GM21576 (cell line): ENCODE data around the gene MID1IP1.
A peak's percentile ranks its signal among the peaks of the same experiment; 100 is the strongest.

ENCODE experiments used
- ATAC-seq: cut with Tn5 transposase; IDR thresholded peaks from one replicate; pipeline ENCODE4 v1.9.1; 2021; ENCODE audit warnings: mild to moderate bottlenecking, moderate library complexity; ENCODE audit not compliant: unreplicated experiment

The MID1IP1 gene, protein sequence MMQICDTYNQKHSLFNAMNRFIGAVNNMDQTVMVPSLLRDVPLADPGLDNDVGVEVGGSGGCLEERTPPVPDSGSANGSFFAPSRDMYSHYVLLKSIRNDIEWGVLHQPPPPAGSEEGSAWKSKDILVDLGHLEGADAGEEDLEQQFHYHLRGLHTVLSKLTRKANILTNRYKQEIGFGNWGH

DNA sequence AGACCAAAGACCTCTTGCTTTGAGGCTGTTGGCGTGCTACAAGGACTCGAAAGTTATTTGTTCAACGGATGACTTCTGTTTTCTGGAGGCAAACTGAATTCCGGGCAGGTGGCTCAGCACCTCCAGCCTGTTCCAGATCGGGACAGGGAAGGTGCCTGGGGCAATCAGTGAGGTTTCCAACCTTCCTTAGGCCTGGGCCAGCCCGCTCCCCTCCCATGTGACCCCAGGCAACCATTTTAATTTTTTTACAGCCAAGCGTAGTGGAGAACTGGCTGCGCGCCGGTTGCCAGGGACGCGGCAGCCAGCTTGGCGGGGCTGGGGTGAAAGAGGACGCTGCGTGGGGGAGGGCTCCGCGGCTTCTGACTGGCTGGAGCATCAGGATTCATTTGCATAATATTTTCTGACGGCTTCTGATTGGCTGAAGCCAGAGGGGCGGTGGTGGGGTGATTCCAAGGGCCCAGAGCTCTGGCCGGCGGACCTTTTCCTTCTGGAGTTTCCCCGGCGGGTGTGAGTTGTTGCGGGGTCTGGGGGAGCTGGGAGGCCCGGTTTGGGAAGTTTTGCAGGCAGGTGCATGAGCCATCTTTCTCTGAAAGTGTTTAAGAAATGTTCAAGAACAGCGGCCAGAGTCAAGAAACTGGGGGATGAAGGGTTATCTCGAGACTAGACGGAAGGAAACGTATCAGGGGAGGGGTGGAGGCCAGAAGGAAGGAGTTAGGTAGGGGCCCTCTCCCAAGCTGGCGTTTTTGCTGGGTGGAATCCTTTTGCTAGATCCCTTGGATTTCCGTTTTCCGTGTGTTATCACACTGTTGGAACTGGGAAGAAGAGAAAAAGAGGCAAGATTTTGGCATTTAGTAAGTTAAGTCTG is at the start of gene MID1IP1:
MID1IP1 (plus strand) TSS at position 479 of the 865 bp plus-strand sequence. CDS start 3,488 bp downstream, outside the sequence.
- peak; percentile 33 for ATAC-seq

DNA sequence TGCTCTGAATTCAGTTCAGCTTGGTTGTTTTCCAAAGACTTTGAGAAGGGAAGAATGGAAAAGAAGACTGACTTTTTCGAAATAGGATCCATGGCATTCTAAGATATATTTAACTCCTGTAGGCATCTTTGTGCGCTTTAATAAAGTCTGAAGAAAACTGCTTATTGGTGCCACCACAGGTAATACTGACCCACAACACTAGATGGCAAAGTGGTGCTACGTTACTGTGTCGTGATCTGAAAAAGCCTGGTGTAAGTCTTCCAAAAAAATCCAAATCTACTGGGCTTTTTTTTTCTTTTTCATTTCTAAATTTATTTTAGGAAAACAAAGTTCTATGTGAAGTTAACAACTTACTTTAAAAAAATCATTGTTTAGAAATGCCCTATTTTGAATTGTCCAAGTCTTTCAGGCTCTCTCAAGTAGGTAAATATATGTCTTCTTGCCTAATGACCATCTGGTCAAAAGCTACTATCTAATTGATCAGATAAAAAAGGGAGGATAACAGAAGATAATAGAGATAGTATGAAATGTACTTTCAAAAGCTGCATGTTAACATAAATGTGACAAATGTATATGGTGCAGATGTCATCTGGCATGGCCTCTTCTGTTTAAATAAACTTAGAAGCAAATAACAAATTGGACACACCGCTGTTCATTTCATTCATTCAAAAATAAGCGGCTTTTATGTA is 47.0 kb upstream of the MID1IP1 start:
- ATAC-seq: no peak

DNA sequence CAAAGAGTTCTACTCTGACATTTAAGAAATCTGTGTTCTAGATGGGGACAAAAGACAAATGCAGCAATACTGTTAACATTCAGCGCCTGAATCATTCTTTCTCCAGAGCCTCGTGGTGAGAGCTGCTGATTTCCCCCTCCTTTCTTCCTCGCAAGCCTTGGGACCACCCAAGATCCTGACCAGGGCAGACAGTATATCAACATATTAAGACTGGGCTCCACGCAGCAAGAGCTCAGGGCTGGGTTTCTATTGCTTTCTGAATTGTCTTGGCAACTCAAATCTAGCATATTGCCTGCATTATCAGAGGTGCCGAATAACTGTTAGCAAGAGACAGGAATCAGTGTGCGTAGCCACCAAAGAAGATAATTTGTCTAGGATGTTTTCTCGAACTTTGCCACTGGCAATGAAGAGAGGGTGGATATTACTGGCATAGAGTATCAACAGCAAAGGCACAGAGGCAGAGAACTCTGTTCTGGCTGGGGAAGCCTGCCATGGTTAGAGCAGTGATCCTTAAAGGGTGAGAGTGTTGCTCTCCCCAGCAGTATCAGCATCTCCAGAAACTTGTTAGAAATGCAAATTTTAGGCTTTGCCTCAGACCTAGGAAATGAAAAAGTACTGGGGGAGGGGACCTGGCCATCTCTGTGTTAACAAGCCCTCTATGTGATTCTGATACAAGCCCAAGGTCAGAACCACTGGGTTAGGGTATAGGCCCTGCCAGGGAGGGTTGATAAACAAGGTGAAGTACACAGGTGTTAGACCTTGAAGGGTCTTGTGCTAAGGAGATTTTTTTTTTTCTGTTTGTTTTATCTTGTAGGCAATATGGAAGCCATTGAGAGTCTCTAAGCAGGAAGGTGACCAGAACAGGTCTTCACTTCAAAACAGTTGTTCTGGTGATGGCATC is 46.2 kb upstream of the MID1IP1 start:
- ATAC-seq: no peak

DNA sequence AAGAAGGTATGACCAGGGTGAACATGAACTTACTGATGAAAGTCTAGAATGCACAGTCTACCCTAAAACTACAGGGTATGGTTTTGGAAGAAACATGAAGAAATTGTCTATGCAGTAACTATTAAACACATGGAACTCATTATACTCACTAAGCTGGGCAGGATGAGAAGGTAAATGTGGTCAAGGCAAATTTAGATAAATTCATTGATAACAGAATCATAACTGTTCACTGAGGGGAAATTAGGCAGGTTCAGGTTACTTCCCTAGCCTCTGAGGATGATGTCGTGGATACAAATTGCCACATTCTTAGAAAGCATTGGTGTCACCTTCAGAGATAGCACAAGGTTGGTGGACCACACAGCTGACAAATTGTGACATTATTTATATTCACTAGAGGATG is 40.4 kb upstream of the MID1IP1 start:
- no peak for ATAC-seq

DNA sequence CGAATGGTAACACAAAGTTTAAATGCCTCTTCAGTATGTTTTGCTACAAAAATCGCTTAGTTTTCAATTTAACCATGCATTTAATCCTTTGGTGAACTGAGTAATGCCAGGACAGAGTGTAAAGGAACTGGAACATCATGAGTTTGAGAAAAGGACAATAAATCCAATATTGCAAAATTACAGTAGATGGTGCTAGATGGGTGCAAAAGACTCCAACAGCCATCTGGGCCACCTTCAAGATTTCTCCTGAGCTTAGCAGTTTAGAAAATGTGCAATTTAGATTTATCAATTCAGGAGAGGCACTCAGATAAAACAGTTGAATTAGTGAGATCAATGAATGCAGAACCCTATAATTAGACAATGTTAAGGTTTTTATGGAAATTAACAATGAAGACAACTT is 33.2 kb upstream of the MID1IP1 start:
- no peak for ATAC-seq

DNA sequence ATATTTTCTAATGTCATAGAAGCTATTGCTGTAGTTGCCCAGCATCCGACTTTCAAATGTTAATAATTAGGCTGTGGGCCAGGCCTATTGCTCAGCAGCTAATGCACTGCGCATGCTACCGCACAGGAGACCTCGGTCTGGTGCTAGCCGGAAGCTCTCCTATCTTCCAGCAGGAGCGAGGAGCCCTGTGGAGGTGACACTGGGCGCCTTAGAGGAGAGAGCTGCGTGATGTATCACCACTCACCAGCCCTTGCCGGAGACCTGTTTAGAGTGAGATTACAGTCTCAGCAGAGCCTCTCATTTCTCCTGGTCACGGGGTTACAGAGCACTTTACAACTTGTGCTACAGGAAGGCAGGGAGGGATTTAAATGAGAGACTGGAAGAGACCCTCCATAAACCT is 31.1 kb upstream of the MID1IP1 start:
- no peak for ATAC-seq

DNA sequence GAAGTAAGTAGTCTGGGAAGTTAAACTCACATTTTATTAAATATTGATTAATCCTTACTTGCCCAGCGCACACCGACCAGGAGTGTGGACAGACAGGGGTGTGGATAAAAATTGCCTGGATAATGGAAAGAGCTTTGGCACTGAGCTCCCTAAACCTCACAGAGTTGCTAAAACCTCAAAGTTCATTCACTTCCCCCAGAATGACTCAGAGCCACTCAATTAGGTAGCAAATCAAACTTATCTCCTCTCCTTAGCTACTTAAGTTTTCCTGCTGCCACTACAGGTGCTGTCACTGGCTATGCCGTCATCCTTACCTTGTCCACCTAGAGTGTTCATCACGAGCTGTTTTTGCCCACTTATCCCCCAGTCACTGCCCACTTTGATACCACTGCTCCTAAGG is 27.0 kb upstream of the MID1IP1 start:
- ATAC-seq: no peak

DNA sequence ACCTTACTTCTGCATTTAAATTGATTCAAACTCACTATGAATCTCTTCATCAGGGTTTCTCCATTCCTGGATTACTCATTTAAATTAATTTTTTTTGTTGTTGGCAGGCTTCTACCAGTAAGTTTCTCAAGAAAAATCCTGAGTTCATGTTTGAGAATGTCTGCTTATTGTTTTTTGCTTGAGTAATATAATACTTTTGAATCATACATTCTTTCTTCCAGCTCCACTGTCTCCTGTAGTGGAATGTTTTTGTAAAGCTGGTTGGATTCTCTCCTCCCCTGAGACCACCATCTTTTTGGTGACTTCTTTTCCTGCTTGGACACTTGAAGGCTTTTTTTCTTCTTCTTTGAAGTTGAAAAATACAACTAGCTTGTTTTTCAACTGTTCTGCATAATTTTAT is 4.3 kb upstream of the MID1IP1 start:
- no peak for ATAC-seq

DNA sequence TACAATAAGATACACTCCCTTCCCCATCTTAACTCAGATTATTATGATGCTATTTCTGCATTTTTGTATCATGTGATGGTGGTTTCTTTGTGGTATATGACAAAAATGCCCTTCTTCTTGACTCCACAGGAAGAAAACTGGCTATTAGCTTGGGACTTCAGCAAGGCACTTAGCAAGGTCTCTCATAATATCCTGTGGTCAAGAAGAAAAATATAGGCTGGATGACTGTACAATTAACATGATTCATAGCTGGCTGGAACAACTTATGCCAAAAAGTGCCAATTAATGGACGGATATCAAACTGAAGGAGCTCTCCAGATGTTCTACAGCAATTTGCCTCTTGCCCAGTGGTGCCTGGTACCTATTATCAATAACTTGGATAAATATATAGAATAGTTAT is 2.3 kb upstream of the MID1IP1 start:
- no peak for ATAC-seq

DNA sequence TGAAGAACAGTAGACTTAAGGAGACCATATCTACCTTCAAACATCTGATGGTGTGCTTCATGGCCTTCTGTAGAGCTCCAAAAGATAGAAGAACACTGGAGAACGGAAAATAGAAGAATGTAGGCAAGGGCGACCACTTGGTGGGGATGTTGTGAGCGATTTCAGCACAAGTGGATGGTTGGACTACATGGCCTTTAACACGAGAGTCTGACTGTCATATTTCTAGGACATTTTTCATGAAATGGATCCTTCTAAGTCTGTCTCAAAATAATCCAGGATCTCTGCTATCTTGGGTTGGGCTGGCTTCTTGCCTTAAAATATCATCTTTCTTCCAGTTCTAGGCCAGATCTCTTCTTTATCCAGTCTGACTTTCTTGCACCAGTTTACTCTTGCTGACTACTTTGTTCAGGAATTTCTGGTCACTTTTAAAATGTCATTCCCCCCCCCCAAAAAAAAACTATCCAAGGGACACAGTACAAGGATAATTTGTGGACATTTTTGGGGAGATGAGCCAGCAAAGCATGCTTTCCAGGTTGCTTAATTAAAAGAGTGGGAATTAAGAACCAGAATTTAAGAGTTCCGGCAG is 1.2 kb upstream of the MID1IP1 start:
- ATAC-seq: no peak

DNA sequence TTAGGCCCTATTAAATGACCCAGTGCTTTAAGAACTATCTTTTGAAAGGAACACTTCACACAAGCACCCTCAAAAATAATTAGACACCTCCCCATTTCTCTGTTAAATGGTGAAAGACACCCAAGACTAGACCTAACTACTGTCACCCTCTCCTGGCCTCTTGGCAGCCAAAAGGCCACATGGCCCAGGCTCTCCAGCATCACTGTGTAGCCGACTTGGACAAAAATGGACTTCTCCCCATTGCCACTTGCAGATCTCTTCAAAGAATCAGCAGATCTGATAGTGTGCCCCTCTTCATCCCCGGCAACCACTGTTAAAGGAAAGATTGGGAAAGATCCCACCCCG is 2.0 kb downstream of the MID1IP1 start:
- ATAC-seq: no peak

DNA sequence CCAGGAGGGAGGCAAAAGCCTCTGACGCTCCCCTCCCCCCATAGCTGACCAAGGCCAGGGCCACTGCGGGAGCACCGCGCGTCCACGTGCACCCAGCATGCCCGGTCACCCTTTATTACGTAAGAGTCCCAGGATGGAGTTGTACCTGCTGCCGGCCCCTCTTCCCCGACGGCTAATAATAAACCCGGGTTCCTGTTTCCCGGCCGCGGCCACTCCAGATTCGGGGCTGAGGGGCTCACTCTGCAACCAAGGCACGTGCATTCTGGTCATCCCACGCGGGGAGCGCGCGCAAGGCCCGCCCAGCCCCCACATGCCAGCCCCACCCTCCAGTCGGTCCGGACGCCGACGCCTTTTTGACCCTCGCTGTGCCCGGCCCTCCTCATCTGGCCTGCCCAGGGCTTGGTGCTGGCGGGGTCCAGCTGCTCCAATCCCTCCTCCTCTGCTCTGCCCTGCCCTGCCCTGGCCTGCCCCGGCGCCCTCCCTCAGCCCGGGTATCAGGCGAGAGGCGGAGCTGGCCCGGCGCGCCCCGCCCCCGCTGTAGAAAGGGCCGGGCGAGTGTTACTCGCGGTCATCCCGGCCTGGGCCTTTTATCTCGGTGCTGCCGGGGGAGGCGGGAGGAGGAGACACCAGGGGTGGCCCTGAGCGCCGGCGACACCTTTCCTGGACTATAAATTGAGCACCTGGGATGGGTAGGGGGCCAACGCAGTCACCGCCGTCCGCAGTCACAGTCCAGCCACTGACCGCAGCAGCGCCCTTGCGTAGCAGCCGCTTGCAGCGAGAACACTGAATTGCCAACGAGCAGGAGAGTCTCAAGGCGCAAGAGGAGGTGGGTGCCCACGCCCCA is 2.6 kb downstream of the MID1IP1 start:
- ATAC-seq: peak; percentile 63

DNA sequence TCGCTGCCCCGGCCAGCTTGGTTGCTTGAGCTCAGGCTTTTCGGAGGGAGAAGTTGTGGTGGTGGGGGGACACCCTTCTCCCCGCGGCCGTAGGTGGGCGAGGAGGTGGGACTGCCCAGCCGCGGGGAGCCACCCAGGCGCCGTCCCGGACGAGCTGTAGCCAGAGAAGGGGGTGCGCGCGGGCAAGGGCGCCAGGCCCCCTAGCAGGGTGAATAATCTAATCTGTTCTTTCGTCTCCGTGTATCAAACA is 3.1 kb downstream of the MID1IP1 start:
- no peak for ATAC-seq

DNA sequence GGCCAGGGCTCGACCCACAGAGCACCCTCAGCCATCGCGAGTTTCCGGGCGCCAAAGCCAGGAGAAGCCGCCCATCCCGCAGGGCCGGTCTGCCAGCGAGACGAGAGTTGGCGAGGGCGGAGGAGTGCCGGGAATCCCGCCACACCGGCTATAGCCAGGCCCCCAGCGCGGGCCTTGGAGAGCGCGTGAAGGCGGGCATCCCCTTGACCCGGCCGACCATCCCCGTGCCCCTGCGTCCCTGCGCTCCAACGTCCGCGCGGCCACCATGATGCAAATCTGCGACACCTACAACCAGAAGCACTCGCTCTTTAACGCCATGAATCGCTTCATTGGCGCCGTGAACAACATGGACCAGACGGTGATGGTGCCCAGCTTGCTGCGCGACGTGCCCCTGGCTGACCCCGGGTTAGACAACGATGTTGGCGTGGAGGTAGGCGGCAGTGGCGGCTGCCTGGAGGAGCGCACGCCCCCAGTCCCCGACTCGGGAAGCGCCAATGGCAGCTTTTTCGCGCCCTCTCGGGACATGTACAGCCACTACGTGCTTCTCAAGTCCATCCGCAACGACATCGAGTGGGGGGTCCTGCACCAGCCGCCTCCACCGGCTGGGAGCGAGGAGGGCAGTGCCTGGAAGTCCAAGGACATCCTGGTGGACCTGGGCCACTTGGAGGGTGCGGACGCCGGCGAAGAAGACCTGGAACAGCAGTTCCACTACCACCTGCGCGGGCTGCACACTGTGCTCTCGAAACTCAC is 3.6 kb downstream of the MID1IP1 start:
- ATAC-seq: no peak

DNA sequence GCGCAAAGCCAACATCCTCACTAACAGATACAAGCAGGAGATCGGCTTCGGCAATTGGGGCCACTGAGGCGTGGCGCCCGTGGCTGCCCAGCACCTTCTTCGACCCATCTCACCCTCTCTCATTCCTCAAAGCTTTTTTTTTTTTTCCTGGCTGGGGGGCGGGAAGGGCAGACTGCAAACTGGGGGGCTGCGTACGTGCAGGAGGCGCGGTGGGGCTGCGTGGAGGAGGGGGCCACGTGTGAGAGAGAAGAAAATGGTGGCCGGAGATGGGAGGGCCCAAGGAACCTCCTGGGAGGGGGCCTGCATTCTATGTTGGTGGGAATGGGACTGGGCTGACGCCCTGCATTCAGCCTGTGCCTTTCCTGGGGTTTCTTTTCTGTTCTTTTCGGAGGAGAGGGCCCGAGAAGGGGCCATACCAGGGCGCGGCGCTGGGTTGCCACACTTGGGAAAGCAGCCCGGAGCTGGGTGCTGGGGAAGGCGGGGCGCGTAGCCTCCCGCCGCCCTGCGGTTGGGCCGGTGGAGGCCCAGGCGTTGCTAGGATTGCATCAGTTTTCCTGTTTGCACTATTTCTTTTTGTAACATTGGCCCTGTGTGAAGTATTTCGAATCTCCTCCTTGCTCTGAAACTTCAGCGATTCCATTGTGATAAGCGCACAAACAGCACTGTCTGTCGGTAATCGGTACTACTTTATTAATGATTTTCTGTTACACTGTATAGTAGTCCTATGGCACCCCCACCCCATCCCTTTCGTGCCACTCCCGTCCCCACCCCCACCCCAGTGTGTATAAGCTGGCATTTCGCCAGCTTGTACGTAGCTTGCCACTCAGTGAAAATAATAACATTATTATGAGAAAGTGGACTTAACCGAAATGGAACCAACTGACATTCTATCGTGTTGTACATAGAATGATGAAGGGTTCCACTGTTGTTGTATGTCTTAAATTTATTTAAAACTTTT is 4.5 kb downstream of the MID1IP1 start:
- ATAC-seq: peak; percentile 33

DNA sequence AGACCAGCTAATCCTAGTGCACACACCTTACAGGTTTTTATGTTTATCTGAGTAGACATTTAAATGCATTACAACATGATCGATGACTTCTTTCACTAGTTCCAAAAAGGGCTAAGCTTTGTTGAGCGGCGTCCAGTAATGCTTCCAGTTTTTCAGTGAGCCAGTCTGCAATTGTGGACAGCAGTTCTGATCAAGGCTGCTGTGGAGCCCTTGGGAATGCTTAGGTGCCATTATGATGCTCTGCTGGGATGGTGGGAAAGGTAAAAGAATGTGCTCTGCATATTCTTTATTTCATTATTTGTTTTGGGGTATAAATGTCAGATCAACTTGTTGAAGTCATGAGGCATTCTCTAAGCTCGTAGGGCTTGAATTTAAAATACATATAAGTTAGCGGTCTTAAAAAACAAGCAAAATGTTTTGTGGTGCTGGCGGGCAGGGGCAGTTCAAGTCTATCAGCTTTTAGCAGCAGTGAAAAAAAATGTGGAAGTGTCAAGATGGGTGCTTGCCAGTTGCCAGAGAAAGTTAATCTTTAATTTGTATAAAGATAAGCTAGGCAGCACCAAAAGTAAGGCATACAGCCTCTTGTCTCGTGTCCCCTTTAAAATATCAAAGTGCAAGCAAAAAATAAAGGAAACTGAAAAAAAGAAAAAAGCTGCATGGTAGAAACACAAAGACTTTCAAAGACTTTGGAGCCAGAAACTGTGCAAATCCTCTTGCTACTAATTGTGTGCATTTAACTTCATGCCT is 5.8 kb downstream of the MID1IP1 start:
- no peak for ATAC-seq

DNA sequence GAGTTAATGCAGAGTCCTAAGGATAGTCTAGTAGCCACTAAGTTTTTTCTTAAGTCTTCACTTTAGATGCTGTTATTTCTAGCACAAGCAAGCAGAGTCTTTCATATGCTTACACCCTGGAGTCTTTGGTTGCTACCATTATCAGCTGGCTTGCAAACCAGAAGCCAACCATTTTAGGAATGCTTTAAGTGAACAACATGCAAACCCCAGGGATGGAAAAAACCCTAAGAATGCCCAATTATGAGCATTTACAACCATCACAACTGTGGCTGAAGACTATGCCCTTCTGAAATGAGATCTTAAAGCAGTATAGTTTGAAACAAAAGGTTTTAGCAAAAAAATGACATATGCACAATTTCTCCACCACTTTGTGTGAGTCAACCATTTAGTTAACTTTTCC is 6.6 kb downstream of the MID1IP1 start:
- ATAC-seq: no peak
